NOMO-1 (cell line): ENCODE measurements around the gene NPBWR2.

Experiments used
- DNase-seq, 2 experiments: peaks; one replicate each; lab custom pipeline; 2025; ENCODE audit not compliant: unreplicated experiment in 2 of 2; lab: John Stamatoyannopoulos, UW

NPBWR2 gene

GRCh38 chr20:64106981-64107735, at the start of gene NPBWR2:
Gene NPBWR2, minus strand, starts transcription at chr20:64107565. Its CDS starts 734 bp downstream, at chr20:64106831.
- peak in 1 of 2 experiments; percentile 24 for DNase-seq

- DNase-seq, result no peak
These were observed 48.9 kb upstream of the NPBWR2 start for GRCh38 chr20:64156136-64156885.

GRCh38 chr20:64155258-64156135, 48.1 kb upstream of the NPBWR2 start:
- DNase-seq, result no peak

GRCh38 chr20:64154590-64155257, 47.4 kb upstream of the NPBWR2 start:
- no peak for DNase-seq

- DNase-seq, result no peak
These were observed 46.7 kb upstream of the NPBWR2 start for GRCh38 chr20:64153861-64154589.

GRCh38 chr20:64153410-64153809, 46.0 kb upstream of the NPBWR2 start:
- no peak for DNase-seq

GRCh38 chr20:64152906-64153305, 45.5 kb upstream of the NPBWR2 start:
- no peak for DNase-seq

GRCh38 chr20:64151633-64152530, 44.5 kb upstream of the NPBWR2 start:
- DNase-seq, result no peak

- DNase-seq, result no peak
These were observed 43.6 kb upstream of the NPBWR2 start for GRCh38 chr20:64150756-64151632.

- DNase-seq, result no peak
These were observed 42.6 kb upstream of the NPBWR2 start for GRCh38 chr20:64149809-64150560.

GRCh38 chr20:64149141-64149540, 41.8 kb upstream of the NPBWR2 start:
- no peak for DNase-seq

GRCh38 chr20:64148581-64148980, 41.2 kb upstream of the NPBWR2 start:
- no peak for DNase-seq

GRCh38 chr20:64146936-64147477, 39.6 kb upstream of the NPBWR2 start:
- no peak for DNase-seq

- DNase-seq, result no peak
These were observed 39.1 kb upstream of the NPBWR2 start for GRCh38 chr20:64146301-64146935.

GRCh38 chr20:64145458-64146300, 38.3 kb upstream of the NPBWR2 start:
- DNase-seq, result no peak
